Femur (tissue), 1 donor: Measurements from ENCODE around the gene SDF4.

Experiments used
- DNase-seq: peaks from one replicate; pipeline ENCODE4 v3.0.0-alpha.2; 2017

The SDF4 gene

GRCh38 chr1:1226566-1227362 lies 5.0 kb downstream of the SDF4 start:
- DNase-seq, result no peak

GRCh38 chr1:1225913-1226312 lies 5.9 kb downstream of the SDF4 start:
- no peak for DNase-seq

DNA sequence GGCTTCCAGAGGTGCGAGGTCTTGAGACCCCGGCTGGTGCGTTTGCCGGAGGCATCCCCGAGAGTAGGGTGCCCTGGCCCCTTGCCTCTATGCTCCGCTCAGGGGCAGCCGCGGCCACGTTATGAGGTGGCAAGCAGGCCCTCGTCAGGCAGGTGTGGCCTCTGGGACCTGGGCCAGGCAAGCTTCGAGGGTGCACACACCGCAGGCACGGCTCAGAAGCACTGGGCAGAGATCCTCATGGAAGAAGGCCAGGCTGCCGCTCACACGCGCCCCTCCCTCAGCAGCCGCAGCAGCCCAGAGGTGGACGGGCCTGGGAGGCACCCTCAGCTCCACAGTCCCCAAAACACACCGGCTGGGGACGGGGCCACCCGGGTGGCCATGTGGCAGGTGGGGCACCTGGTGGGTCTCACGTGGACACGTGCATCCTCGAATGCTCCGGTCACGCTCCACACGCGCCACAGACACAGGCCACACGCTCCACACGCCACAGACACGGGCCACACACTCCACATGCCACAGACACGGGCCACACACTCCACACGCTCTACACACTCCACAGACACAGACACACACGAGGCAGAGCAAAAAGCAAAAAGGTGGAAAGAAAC lies 6.5 kb downstream of the SDF4 start:
- DNase-seq, result no peak

GRCh38 chr1:1223891-1224290 lies 7.9 kb downstream of the SDF4 start:
- DNase-seq, result no peak

- no peak for DNase-seq
Observed at GRCh38 chr1:1223321-1223720, 8.5 kb downstream of the SDF4 start.

GRCh38 chr1:1222575-1223225 lies 9.1 kb downstream of the SDF4 start:
- no peak for DNase-seq

DNA sequence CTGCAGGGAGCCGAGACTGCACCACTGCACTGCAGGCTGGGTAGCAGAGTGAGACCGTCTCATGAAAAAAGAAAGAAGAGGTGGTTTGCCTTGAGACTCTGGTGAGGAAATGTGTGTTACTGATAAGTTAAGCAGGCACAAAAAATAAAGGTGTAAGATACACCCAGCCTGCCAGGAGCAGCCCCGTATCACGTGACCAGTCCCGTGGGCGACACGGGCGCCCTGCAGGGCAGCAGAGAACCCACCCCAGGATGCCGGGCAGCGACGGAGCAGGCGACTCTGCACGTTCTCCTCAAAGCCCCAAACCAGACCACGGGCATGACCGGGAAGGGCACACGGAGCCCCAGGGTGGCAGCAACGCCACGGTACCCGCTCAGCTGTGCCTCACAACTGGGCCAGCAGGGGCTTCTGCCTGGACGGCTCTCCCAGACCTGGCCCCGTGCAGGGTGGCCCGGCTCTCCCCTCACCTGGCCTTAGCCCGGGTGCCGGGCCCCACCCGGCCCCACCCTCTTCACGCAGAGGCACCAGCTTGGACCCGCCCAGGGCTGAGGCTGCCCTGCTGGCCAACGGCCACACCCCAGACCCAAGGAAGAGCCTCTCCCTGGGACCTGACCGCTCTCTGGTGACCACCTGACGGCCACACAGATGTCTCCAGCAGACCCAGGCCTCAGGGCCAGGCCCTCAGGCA lies 9.8 kb downstream of the SDF4 start:
- DNase-seq, result no peak

DNA sequence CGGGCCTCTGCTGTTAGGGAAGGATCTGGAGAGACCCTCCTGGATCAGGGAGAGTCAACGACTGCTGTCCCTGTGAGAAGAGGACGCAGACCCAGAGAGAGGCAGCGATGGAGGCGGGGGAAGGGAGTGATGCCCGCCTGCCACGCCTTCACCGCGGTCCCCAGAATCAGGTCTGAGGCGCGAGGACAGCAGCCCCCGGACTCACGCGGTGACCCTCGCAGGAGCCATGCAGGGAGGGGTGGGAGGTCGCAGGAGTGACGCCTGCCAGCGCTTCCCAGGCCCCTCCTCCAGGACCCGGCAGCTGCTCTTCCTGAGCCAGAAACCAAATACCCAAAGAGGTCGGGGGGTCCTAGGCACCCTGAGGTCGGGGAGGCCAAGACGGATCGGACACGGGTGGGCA lies 11.6 kb downstream of the SDF4 start:
- no peak for DNase-seq

GRCh38 chr1:1219341-1219740 lies 12.5 kb downstream of the SDF4 start:
- DNase-seq, result no peak

DNA sequence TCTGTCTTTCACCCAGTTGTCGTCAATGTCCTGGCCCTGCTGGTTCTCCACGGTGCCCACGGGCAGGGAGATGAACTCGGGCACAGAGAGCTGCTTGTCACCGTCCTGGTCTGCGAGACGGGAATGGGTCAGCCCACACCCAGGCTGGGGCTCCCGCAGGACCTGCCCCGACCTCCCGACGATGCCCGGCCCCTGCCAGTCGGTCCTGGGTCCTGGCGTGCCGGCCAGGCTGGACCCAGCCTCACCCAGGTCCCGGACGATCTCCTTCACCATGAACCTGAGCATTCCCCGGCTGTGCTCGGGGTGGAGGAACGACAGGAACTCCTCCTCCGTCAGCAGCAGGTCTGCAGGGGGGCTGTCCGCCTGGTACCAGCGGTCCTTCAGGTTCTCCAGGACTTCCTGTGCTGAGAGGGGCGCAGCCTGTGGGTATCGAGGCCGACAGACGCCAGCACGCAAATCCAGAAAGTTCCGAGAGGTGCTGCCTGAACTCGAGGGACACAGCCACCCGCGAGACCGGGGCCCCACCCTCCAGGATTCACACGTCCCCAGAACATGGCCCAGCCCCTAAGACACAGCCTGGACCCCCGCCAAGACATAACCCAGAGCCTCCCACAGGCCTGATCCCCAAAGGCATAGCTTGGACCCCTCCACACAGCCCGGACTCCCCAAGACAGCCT lies 13.1 kb downstream of the SDF4 start:
- no peak for DNase-seq

DNA sequence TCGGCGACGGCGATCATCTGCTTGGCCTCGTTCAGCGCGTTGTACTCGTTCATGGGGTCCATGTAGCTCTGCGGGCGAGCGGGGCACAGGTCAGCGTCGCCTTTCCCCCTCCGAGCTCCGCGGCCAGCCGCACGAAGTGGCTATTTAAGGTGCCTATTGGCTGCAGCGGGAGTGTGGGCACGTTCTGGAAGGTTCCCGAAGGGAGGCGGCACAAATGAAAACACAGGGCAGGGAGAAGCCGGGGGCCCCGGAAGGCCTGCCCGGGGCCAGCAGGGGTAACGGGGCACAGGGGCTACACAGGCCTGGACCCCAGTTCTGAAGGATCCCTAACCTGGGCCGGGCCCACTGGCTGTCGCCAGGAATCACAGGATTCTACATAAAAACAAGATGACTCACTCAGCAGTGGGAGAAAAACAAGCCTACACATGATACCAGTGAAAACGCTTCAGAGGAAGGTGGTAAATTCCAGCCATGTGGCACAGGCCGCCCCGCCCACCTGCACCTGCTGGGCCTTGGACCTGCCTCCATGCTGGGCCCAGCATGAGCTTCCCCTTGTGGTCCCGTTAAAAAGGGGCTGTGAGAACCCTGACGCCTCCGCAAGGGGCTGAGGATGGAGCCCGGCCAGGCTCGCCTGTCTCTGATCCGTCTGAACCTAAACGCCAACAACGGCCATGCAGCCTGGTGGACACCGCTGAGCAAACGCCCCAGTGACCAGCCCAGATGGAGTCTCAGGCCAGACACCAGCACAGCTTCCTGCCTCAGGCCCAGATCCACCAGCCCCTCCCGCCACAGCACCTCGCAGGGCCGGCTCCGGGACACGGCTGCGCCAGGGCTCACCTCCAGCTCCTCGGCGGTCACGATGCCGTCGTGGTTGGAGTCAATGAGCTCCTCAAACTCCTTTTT lies 13.9 kb downstream of the SDF4 start:
- no peak for DNase-seq

- no peak for DNase-seq
Observed at GRCh38 chr1:1216770-1217620, 14.8 kb downstream of the SDF4 start.

DNA sequence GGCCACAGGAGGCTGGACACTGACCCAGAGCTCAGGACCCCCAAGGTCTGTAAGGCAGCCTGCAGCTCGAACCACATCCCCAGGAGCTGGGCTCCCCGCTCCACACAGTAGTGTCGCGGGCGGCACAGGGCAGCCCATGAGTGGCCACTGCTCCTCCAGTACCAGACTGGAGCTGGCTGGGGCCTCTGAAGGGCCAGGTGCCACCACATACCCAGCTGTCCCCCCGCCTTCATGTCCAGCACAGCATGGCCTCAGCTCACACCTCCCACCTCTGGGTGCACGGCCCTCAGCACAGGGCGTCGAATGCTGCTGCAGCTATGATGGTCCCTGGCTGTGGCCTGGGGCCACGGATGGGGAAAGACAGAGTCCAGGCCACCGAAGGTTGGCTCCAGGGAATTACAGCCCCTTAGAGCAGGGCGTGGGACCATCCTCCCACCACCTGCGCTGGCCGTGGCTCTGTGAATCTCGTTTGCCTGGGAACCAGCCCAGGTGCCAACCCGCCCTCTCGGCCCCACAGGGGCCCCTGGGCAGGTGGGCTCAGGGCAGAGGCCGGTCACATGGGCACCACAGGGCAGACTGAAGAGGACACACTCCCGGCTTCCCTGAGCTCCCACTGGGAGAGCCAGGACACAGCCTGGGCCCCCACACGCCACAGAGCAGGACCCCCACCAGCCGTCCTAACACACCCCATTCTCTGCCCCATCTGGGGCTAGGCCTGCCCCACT lies 15.8 kb downstream of the SDF4 start:
- DNase-seq, result no peak

- no peak for DNase-seq
Observed at GRCh38 chr1:1215080-1215676, 16.6 kb downstream of the SDF4 start.

DNA sequence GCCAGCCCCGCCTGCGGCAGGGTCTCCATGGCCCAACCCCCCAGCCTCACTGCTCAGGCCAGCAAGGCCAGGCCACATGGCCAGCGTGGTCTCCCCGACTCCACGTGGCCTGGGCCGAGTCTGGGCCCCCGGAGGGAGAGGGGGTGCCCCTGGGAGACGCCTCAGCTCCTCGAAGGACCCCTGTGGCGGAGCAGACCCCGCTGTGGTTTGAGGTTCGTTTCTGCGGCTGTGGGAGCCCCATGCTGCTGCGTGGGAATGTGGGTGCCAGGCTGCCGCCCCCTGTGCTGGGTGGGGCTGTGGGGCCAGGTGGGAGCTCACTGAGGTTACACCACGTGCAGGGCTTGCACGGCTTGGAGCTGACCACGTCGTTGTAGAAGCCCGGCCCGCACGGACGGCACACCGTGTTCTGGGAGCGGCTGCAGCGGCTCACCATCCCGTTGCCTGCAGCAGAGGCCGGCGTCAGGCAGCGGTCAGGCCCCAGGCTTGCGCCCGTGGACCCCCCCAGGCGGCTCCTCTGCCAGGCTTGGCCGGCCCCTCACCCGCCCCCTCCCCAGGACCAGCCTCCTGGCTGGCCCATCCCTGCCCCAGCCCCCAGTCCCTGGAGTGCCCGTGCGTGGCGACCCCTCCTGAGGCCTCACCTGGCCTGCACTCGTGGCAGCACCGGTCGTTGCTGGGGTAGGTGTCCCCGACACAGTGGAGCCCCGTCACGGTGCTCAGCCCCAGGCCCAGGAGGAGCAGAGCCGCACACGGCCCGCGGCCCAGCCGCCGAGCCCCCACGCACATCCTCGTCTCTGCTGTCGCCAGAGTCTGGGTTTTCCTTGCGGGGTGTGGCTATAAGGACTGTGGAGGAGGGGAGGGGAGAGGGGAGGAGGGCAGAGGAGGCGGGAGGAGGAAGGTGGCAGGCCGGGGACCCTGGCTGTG lies 18.2 kb downstream of the SDF4 start, which contains the start of gene TNFRSF4:
Gene TNFRSF4 (minus strand): TSS at position 809 of the 921 bp plus-strand sequence. CDS start 26 bp downstream, at position 783.
- no peak for DNase-seq

DNA sequence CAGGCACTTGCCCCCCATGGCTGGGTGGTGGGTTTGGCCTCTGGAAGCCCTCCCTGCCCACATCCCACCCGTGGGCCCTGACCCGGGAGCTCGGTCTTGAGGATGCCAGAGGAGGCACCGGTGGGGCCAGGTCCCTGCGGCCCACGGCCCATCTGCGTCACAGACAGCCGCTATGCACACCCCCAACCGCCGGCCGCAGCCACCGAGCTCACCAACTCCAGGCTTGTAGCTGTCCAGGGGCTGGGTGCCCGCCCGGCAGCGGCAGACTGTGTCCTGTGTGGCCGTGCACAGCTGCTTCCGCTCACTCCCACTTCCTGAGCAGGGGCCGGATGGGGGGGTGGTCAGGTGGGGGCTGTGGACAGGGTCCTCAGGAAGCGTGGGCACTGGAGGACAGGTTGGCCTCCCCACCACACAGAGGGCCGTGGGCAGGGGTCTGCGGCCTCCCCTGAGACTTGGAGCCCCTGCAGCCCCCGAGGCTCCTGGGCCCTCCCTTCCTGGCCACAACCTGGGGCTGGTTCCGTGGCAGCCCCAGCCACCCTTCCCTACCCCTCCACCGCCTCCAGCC lies 18.9 kb downstream of the SDF4 start:
- peak; percentile 75 for DNase-seq

DNA sequence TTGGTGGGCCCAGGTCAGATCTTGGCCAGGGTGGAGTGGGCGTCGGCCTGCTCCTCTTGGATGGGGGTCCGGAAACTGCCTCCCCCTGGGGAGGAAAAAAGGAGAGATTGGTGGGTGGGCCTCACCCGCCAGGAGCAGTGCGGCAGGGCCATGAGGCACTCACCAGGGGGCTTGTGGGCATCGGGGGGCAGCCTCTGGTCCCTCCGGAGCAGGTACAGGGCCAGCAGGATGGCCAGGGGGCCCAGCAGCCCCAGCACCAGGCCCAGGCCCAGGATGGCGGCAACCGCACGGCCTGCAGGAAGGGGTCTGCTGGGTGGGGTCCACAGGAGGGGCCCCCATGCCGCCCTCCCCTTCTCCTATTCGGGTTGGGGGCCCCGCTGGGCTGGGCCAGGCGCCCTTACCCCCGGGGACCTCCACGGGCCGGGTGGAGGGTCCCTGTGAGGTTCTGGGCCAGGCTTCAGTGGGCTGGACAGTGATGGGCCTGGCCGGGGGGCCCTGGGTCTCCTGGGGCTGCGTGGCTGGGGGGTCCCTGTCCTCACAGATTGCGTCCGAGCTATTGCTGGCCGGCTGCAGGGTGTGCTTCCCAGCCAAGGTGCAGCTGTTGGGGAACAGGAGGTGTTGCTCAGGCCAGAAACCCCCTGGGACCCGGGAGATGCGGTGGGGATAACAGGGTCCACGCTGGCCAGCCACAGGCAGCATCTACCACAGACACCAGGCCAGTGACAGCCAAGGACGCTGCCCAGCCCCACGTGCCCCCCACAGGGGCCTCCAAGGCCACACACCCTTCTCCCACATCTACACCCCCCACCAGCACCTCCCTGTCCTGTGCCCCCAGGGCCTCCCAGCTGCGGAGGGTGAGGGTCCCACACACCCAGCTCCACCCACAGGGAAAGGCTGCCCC lies 20.0 kb downstream of the SDF4 start:
- peak; percentile 18 for DNase-seq
